Osteoblast (primary cell): Measurements from ENCODE around the gene NPTXR. TPM values are rescaled to one million over a fixed set of nuclear protein-coding genes. Genes with fewer than 3 reads are reported as not detected.

Experiments used
- DNase-seq: peaks from one replicate; pipeline ENCODE4 v3.0.0; 2011; ENCODE audit warnings: low spot score, mixed read lengths; ENCODE audit not compliant: insufficient read length; ENCODE audit errors: missing footprints
- H2AFZ ChIP-seq: 2 replicates; pipeline ENCODE4 v1.6.0; 2011; ENCODE audit warnings: mild to moderate bottlenecking, low read length
- H3K27ac ChIP-seq: 2 replicates; pipeline ENCODE4 v1.5.1; 2011; ENCODE audit warnings: mild to moderate bottlenecking, low read depth, low read length, moderate library complexity
- H3K27me3 ChIP-seq: 2 replicates; pipeline ENCODE4 v1.6.0; 2012; ENCODE audit warnings: mild to moderate bottlenecking, control low read depth, inconsistent platforms, low read length, moderate library complexity; ENCODE audit not compliant: insufficient read depth
- H3K36me3 ChIP-seq: 2 replicates; pipeline ENCODE4 v1.5.1; 2011; ENCODE audit warnings: mild to moderate bottlenecking, low read length, control low read depth, moderate library complexity; ENCODE audit not compliant: insufficient read depth
- H3K4me1 ChIP-seq: 2 replicates; pipeline ENCODE4 v1.5.1; 2011; ENCODE audit warnings: mild to moderate bottlenecking, low read length, control low read depth, moderate library complexity; ENCODE audit not compliant: insufficient read depth
- H3K4me2 ChIP-seq: 2 replicates; pipeline ENCODE4 v1.6.0; 2011; ENCODE audit warnings: mild to moderate bottlenecking, low read length; ENCODE audit not compliant: insufficient read depth
- H3K4me3 ChIP-seq: fragments of 200-600 bp; sonication (generic); 3 replicates; pipeline ENCODE4 v1.5.1; 2012; ENCODE audit warnings: mild to moderate bottlenecking, low read length, inconsistent platforms; ENCODE audit not compliant: insufficient read depth
- H3K79me2 ChIP-seq: 2 replicates; pipeline ENCODE4 v1.6.0; 2012; ENCODE audit warnings: mild to moderate bottlenecking, low read length, control low read depth, inconsistent platforms; ENCODE audit not compliant: insufficient read depth
- H3K9me3 ChIP-seq: 2 replicates; pipeline ENCODE4 v1.5.1; 2011; ENCODE audit warnings: low read depth, low read length, control low read depth
- H4K20me1 ChIP-seq: 2 replicates; pipeline ENCODE4 v1.6.0; 2012; ENCODE audit warnings: mild to moderate bottlenecking, low read length, control low read depth; ENCODE audit not compliant: insufficient read depth
- CTCF ChIP-seq: IDR thresholded peaks from 2 replicates; pipeline ENCODE4 v1.5.1; 2011; ENCODE audit warnings: mild to moderate bottlenecking, low read depth, low read length, moderate library complexity; ENCODE audit errors: extremely low read depth
- total RNA-seq: library from RNA; depleted of rRNA; stranded (reverse); fragments of >200 nt; gene quantifications from 2 replicates; pipeline ENCODE4 v1.2.3, GENCODE V29; 2012

Gene NPTXR
- 0.72 and 1.5 TPM in 2 replicates for total RNA-seq

GRCh38 chr22:38843657-38844314 is at the start of gene NPTXR:
Gene NPTXR (minus strand): TSS chr22:38844028.
- peak; percentile 97 for DNase-seq

GRCh38 chr22:38891256-38891655 is 47.4 kb upstream of the NPTXR start:
- Histone ChIP-seq H3K36me3 (no peaks in the 10 kb centered on the region), H3K4me3 (no peak overlapping the region), H3K27ac (no peak overlapping the region), H4K20me1 (no peaks in the 10 kb centered on the region), H3K27me3 (peaks cover 22% of the 10 kb centered on the region), H3K4me2 (no peak overlapping the region), H3K79me2 (no peaks in the 10 kb centered on the region), H2AFZ (no peak overlapping the region), H3K4me1 (no peaks in the 10 kb centered on the region), H3K9me3 (no peaks in the 10 kb centered on the region)
- no peak for DNase-seq
- no peak for TF ChIP-seq CTCF

More at GRCh38 chr22:38843657-38844314, at the start of gene NPTXR:
- H3K27ac ChIP-seq, result no peak within 1 kb of the TSS
- no peaks in the 10 kb centered on the region for H3K4me1 ChIP-seq
- no peaks in the 10 kb centered on the region for H4K20me1 ChIP-seq
- H3K79me2 ChIP-seq, result no peaks in the 10 kb centered on the region
- no peaks in the 10 kb centered on the region for H3K36me3 ChIP-seq
- H3K27me3 ChIP-seq, result peaks cover 51% of the 10 kb centered on the region
- H3K4me2 ChIP-seq, result peak within 1 kb of the TSS; percentile 32
- no peaks in the 10 kb centered on the region for H3K9me3 ChIP-seq
- no peak within 1 kb of the TSS for H2AFZ ChIP-seq
- TF ChIP-seq CTCF, result no peak
- peak within 1 kb of the TSS; percentile 43 for H3K4me3 ChIP-seq

- Histone ChIP-seq H3K4me3 (no peak overlapping the region), H3K4me1 (no peaks in the 10 kb centered on the region), H3K27ac (no peak overlapping the region), H4K20me1 (no peaks in the 10 kb centered on the region), H3K36me3 (no peaks in the 10 kb centered on the region), H3K27me3 (peaks cover 22% of the 10 kb centered on the region), H2AFZ (no peak overlapping the region), H3K79me2 (no peaks in the 10 kb centered on the region), H3K9me3 (no peaks in the 10 kb centered on the region), H3K4me2 (no peak overlapping the region)
- no peak for TF ChIP-seq CTCF
- DNase-seq, result no peak
Observed at GRCh38 chr22:38890377-38890776, 46.5 kb upstream of the NPTXR start.

GRCh38 chr22:38886333-38886732 is 42.5 kb upstream of the NPTXR start:
- Histone ChIP-seq H4K20me1 (no peaks in the 10 kb centered on the region), H3K27me3 (peaks cover 6% of the 10 kb centered on the region), H3K4me1 (peaks cover 15% of the 10 kb centered on the region), H3K4me2 (no peak overlapping the region), H3K36me3 (no peaks in the 10 kb centered on the region), H3K9me3 (no peaks in the 10 kb centered on the region), H3K4me3 (no peak overlapping the region), H3K27ac (no peak overlapping the region), H2AFZ (no peak overlapping the region), H3K79me2 (no peaks in the 10 kb centered on the region)
- TF ChIP-seq CTCF, result no peak
- peak; percentile 38 for DNase-seq
